HTERT RPE-1 (cell line): ENCODE data around the gene C16orf46.

Experiments
- in situ Hi-C: fragments of 300-500 bp; cut with MboI; formaldehyde crosslinking; loops from 4 replicates; pipeline ENCODE4 v1.14.3; 2020; ENCODE audit warnings: low sequenced_read_pairs

The C16orf46 gene

DNA sequence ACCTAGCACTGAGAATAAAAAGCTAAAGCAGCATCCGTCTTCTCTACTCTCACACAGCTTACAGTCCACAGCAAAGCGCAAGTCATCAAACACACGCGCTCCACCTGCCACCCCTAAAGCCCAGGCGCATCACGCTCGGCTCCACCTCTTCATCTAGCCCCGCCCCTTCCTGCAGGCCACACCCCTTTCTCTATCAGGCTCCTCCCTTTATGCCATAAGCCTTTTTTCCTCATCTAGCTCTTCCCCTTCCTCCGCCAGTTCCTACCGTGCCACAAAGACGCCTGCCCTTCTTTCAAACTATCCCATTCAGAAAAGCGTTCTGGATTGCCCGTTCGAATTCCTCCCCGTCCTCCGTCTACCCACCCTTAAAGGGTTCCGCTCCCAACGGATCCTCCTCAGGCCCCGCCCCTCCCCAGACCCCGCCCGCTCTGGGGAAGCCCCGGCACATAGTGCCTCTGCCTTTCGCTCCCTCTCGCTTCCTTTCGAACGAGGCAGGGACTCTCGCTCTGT is 417 bp downstream of the C16orf46 start:
- in situ Hi-C loops = no loop called here

DNA sequence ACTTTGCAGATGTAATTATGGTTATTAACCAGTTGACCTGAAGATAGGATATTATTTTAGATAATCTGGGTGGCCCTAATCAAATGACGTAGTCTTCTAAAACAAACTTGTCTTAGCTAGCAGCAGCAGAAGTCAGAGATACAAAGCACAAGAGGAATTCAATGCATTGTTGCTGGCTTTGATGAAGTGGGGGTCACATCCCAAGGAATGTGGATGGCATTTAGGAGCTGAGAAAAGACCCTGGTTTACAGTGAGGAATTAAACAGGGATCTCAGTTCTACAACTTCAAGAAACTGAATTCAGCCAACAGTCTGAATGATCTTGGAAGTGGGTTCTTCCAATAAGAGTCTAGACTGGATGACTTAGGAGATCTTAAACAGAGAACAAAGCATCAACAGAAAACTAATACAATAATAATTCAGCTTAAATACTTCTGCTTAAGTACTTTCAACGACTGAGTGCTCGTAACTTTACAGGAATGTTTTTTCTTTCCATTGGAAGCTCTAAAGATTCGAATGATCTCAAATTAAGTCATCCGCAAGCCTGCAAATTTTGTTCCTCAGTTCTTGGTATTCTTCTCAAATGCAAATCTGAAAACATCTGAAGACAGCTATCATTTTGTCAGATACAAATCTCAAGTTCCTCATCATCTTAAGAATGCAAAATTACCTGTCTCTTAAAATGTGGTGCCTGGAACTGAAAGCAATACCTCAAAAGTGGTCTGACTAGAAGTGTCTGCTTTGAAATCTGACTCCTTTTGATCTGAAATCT is 3.3 kb downstream of the C16orf46 start:
- in situ Hi-C loops = no loop called here

DNA sequence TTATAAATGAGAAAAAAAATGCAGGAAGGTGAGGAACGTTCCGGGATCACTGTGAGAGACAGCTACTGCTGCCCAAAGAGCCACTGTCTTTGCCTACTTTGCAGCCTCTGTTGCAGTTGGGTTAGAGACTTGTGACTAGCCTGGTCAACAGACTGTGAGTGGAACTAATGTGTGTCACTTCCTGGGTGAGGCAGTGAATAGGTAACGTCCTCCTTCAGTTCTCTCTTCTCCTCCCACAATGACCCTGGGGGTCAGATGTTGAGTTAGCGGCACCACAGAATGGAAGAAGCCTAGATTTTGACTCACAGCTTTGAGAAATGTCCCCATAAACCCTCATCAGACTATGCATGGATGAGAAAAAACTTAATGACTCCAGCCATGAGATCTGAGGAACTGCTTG is 5.2 kb downstream of the C16orf46 start:
- in situ Hi-C loops = no loop called here

DNA sequence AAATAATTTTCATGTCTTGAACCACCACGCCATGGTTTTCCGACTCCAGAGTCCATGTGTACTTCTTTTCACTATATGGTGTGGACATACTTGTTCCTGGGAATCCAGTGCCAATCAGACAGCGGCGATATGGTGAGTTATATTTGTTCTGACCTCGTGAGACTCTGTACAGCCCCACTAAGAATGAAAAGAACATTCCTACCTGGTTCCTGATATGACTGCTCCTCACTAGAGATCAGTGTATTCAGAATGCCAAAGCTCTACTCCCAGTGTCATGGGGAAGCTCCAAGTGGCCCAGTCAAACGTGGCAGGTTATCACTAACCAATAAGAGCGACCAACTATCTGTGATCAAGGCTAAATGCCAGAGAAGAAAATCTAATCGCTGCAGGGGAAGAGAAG is 6.1 kb downstream of the C16orf46 start:
- in situ Hi-C loops = no loop called here

DNA sequence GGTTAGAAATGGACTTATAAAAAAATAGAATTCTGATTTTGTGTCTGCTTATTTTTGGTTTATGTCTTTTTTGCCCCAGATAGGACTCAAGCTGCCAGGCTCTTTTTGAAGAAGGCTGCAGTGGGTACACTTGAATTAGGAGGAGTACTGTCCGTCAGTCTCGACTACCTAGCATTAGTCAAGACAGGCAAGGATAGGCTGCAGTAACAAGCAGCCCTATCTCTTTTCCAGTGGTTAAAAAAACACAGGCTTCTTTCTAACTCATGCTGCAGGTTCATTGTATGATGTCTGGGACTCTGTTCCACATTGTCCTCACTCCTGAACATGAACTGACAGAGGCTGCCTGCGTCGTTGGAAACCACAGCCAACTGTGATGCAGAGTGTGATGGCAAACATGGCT is 8.0 kb downstream of the C16orf46 start:
- in situ Hi-C loops = no loop called here

DNA sequence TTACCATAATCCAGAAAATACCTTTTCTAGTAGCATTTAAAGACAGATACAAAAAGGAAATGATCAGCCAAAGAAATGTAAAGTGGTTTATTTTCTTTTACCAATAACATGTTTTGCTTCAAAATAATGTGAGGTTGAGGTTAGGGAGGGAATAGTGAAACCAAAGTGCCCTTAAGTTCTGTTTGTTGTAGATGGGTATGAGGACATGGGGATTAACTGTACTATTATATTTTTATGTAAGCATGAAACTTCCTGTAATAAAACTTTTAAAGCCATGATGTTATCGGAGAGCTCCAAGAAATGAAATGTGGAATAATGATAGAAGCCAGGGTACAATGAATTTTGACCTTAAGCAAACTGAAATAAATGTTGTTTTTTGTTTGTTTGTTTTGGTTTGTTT is 9.9 kb downstream of the C16orf46 start:
- in situ Hi-C loops = no loop called here

DNA sequence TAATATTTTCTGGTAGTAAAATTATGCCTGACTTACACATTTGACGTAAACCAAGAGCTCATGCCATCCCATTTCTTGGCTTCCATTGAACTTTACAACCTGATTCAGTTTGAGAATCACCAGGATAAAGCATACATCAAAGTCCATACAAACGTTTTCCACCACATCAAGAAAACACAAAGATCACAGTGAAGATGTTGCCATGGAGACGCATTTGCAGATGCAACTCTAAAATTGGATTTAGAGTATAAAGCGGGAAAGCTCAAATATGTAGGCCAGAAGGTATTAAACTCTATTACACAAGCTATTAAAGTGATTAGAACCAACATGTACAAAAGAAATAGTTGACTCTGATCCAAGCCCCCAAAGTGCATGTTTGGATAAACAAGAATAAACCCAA is 10.4 kb downstream of the C16orf46 start:
- in situ Hi-C loops = no loop called here

DNA sequence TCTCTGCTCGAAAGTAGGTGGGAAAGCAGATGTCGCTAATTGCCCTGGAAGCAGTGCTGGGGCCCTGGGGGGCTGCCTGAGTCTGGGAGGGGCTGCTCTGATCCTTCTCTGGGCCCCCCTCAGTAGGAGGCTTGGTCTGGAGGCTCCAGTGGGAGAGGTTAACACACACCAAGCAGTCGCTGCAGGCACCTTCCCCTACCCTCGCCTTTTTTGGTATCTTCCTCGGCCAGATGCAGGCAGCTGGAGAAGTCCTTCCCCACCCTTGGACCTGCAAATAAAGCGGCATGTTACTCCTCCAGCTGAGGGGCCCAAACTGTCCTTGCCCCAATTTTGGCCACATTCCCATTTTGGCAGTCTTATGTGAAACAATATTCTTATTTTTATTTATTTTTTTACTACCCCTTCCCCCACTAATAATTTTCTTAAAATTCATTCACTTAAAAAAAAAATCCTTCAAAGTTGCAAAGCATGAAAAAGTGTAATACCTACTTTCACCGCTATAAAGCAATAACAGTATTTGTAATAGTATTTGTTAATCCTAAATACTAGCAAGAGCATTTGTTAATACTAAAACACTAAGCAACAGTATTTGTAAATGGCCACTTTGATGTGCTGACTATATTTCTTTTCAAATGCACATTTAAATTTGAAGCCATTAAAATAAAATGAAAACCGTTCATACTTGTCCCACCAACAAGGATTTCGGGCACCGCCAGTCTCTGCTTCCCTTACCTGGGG is 15.0 kb downstream of the C16orf46 start:
- in situ Hi-C loops = no loop called here

DNA sequence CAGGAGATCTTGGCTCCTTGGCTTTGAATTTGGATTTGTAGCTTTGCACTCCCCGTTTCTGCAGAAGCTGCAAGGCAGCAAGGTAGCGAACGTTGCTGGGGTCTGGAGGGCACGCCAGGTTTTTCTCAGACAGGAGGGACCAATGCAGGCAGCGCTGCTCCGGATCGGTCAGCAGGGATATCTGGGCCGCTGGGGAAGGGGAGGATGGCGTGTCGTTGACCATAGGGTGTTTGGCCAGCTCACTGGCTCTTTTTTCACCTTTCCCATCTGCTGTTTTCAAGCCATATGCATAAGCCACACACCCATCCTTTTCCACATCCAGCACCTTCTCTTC is 15.8 kb downstream of the C16orf46 start:
- in situ Hi-C loops = no loop called here

DNA sequence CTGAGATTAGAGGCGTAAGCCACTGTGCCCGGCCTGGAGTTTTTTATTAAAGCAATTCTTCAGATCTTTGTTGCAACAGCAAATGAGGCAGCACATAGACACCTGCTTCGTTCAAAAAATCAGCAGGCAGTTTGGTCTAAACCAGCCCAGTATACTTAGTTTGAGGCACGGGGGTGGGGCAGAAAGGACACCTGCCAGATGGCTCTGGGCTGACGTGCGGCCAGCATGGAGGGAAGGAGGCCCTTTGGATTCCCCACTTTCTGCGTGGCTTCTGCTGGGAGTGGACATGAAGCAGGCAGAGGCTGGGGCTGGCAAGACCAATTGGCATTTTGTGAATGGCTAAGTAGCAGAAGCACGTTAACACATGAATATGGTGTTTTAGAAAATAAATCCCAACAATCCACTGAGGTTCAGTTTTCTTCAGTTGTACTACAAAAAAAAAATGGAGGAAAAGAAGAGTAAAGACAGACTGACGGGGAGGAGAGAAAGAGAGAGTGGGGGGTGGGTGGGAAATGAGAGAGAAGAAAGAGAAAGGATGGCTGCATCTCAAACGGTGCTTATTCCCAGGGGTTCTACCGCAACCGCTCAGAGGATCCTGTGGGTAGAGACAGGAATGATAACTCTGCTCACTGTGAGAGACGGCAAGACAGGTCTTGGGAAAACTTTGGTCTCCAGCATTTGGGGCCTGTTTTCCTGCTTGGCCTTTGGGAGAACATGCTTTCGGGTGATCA is 16.3 kb downstream of the C16orf46 start:
- in situ Hi-C loops = no loop called here

DNA sequence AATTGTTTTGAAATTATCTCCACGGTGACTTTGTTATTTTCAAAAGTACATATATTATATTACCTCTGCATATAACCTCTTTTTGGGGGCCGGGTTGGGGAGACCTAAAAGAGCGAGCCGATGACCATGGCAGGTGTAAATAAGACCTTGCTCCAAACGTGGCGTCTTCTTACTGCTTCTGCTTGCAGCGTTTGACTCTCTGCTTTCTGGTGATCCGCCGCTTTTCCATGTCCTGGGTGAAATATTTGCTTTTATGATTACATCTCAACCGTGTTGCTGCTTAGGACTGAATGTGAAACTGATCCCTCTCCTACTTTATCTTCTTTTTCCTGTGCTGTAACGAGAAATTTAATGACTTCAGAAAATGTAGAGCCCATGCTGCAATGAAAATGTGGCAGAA is 23.3 kb downstream of the C16orf46 start:
- in situ Hi-C loops = no loop called here

DNA sequence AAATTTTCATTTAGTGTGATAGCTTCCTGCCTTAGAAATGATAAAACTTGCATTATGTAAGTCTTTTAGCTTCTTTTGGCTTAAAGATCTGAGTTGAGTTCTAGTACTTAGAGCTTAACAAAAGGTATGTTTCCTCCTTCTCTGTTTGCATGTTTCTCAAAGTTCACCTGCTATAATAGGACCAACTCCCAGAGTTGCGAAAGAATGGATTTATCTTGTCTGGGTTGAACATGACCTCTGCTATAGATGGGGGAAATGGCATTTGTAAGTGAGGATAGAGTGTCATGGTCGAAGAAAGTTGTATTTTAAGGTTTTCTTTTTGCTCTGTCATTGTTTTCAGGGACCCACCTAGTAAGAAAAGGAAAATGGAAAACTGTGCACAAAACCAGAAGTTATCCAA is 34.2 kb downstream of the C16orf46 start:
- in situ Hi-C loops = no loop called here

DNA sequence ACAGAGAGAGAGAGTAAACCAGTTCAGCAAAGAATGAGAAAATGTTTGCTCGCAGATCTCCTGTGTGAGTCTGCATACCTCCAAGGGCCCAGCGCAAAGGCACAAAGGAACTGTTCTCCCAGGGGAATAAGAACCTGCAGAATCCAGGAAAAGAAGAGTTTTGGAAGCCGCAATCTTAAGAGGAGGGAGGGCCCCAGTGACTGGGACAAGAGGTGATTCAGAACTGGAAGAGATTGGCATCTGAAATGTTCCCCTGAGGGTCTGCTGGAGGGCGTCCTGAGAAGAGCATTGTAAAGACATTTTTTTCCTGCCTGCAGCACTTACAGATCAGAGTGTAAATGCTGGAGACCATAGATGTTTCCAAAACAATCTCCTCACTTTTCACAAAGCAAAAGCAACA is 35.3 kb downstream of the C16orf46 start:
- in situ Hi-C loops = no loop called here

DNA sequence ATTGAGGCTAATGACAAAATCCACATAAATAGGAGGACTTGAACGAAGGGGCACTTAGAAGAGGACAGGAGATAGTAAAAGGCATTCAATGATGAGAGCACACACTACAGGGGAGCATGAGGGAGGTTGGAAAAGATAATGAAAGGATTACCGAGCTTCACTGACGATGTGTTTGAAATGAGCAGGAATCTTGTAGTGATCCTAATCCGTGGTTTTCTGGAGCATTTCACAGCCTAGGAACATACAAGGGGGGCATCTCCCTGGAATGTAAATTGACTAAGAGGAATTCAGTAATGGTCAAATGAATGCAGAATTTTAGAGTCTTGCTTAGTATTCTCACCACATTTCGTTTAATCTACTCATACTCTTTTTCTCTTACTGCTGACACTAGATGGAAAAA is 36.2 kb downstream of the C16orf46 start:
- in situ Hi-C loops = no loop called here

DNA sequence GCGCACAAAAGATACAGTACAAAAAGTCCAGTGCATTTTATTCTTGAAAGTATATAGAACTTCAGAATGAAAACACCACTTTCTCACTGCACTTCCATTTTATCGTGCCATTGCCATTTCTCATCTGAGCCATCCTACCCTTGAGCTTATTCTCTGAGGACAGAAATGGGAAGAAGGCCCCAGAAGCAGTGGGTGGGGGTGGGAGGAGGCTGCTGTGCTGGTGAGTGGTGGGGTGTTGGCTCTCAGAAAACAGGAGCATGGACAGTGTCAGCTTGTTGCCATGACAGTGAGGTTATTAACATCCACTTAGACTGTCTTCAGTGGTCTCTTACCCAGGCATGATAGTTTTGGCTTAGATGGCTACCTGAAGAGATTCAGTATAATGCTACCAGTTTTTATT is 36.9 kb downstream of the C16orf46 start:
- in situ Hi-C loops = no loop called here

DNA sequence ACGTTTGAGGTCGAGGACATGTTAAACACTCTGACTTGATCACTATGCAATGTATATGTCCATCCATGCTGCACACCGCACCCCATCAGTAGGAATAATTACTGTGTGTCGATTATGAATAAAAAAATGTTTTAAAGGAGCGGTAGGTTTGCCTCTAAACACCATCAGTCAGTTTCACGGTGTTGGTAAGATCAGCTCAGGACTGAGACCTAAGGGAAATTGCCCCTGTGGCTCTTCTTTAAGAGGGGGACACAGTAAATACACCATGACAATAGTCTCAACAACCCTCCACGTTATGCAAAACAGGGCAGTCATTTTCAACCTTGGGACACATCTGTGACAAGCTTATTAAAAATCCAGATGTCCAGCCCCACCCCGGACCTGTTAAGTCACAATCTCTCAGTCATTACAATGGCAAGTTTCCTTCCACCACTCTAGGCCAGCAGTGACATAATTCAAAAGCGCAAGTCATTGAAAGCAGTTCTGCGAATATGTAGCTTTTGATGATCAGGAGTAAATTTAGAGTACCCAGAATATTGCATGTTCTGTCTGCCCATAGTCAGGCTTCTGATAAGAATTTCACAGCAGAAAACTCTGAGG is 40.2 kb downstream of the C16orf46 start:
- in situ Hi-C loops = no loop called here

DNA sequence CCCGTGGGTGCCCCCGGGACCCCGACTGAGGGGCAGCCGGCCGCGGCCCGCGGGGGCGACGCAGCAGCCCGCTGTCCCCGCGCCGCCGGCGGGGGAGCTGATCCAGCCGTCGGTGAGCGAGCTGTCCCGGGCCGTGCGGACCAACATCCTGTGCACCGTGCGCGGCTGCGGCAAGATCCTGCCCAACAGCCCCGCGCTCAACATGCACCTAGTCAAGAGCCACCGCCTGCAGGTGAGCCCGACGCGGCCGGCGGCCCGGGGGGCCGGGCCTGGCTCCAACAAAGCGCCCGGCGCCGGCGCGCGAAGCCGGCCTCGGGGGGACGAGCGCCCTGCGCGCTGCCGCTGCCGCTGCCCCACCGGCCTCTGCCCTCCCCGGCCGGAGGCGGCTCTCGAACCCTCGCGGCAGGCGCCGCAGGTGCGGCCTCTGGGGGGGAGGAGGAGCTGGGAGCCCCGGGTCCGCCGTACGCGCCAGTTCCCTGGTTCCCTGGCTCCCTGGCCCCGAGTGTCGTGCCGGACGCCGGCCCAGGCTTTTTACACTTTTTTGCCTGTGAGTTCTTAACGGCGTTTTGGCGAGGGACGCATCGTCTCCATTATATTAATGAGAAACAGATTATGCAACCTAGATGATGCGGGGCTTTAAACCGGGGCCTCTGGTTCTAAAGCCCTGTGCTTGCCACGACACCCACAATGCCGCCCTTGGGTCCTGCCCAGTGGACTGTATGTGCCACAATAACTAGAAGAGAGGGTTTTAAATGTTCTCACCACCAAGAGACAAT is 40.9 kb downstream of the C16orf46 start:
- in situ Hi-C loops = no loop called here

DNA sequence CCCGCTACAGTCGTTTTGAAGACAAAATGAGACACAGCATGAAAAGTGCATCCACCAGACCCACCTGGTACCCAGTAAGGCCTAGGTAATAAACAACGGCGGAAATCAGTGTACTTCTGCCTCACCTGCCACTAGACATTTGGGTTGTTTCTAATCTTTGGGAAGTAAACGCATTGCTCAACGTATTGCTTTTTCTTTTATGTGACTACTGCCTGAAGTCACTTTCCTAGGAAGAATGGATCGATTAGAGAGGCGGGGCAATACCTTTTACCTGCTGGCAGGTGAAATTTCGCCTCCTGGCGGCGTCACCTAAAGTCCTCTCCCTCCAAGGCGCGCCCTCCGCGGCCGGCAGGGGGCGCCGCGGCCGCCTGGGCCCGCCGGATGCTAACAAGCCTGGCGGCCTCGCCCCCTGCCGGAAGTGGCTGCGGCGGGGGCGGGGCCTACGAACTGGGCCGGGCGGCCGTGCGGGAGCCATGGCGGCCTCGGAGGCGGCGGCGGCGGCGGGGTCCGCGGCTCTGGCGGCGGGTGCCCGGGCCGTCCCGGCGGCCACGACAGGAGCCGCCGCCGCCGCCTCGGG is 41.6 kb downstream of the C16orf46 start, which contains the start of gene ATMIN:
Gene ATMIN, plus strand, starts transcription at position 445 of the 577 bp plus-strand sequence. Its CDS starts 29 bp downstream, at position 474.
- in situ Hi-C loops = no loop called here

DNA sequence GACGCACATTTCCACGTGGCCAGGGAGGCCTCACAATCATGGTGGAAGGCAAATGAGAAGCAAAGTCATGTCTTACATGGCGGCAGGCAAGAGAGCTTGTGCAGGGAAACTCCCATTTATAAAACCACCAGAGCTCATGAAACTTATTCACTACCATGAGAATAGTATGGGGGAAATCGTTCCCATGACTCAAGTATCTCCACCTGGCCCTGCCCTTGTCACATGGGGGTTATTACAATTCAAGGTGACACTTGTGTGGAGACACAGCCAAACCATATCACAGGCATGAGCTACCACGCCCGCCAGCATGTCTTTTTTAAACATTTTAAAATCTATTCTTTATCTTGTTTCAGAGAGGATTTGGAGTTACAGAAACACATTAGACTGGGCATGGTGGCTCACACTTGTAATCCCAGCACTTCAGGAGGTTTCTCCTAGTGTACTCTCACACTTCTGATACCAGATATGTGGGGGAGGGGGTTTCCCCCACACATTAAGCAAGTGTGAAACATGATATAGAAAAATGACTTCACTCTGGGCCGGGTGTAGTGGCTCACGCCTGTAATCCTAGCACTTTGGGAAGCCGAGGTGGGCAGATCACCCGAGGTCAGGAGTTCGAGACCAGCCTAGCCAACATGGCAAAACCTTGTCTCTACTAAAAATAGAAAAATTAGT is 47.0 kb downstream of the C16orf46 start:
- in situ Hi-C loops = no loop called here

DNA sequence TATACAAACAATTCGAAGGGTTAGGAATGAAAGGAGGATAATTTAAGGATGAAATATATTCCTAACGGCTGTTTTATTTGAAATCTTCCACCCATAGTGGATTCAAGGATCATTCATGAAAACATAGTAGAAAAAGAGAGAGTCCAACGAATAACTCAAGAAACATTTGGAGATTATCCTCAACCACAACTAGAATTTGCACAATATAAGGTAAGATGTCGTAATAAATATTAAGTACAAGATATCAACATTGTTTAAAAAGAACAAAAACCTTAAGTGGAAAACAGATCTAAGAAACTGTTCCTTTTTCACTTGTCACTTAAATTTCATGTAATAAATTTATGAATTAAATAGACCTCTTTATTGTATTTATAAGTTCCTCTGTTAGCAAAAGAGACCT is 50.6 kb downstream of the C16orf46 start:
- in situ Hi-C loops = no loop called here
